Measurements from ENCODE around the gene CFAP74.

CFAP74 gene

DNA sequence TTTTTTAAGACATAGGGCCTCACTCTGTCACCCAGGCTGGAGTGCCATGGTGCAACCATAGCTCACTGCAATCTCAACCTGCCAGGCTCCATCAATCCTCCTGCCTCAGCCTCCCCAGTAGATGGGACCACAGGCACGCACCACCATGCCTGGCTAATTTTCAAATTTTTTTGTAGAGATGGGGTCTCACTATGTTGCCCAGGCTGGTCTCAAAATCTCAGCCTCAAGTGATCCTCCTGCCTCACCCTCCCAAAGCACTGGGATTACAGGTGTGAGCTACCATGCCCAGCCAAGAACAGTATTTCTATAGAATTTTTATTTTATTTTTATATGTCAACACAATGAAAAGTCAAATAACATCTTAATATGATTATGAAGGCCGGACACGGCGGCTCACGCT lies 123.6 kb downstream of the CFAP74 start:
- Histone ChIP-seq H3K9me3 (ENCODE audit: control insufficient read depth, insufficient read depth, low read length) (no peaks in the 10 kb centered on the region), H3K4me1 (ENCODE audit: insufficient read depth, low read length) (peaks cover 15% of the 10 kb centered on the region; the same call in 1 of the 2 replicates), H3K36me3 (ENCODE audit: insufficient read depth, low read length) (peaks cover 13% of the 10 kb centered on the region), H3K9ac (ENCODE audit: low read depth, low read length) (no peak overlapping the region)

DNA sequence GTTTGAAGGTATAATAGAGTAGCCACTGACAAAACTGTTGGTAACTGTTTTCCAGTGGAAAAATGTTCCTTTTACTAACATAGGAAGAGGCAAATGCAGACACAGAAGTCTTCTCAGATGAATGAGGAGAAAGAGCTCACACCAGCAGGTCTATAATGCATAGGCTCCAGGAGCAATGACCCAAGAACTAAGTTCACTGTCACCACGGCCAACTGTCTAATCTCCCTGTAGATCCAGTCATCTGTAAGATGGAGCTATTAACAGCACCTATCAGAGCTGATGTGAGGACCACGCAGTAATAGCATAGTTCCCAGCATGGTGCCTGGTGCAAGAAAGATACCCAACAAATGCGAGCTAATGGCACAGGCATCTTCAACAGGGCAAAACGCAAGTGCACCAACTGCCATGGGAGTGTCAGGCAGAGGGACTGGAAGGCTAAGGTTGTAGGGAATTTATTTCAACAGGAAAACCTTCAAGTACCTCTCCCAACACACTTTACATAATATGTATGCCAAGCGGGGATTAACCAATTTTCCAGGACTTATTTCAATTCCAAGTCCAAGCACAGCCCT lies 125.6 kb downstream of the CFAP74 start:
- Histone ChIP-seq H3K36me3 (ENCODE audit: insufficient read depth, low read length) (peaks cover 17% of the 10 kb centered on the region), H3K4me1 (ENCODE audit: insufficient read depth, low read length) (0 out of 2 replicates have a peak, but pooled peaks cover 10% of the 10 kb centered on the region), H3K9me3 (ENCODE audit: control insufficient read depth, insufficient read depth, low read length) (no peaks in the 10 kb centered on the region), H3K9ac (ENCODE audit: low read depth, low read length) (no peak overlapping the region)

DNA sequence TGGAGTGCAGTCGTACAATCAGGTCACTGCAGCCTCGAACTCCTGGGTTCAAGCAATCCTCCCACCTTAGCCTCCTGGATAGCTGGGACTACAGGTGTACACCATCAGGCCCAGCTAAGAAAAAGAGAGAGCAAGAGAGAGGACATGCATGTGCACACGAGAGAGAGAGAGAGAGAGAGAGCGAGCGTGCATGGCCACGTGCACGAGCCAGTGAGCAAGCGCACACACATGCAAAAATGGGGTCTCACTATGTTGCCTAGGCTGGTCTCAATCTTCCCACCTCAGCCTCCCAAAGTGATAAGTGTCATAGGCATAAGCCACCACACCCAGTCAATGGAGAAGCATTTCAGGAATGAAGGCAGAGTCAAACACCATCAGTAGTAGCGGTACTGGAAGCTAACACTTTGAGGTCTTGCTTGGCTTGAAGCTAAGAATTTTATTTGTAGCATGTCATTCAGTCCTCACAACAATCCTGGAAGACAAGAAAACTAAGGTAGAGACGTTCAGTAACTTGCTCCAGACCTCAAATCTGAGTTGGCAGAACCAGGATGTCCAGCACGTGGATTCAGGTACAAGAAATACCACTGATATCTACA lies 127.2 kb downstream of the CFAP74 start:
- H3K9me3 ChIP-seq (ENCODE audit: control insufficient read depth, insufficient read depth, low read length), result no peaks in the 10 kb centered on the region
- H3K4me1 ChIP-seq (ENCODE audit: insufficient read depth, low read length), result 0 out of 2 replicates have a peak, but pooled peaks cover 7% of the 10 kb centered on the region
- peaks cover 19% of the 10 kb centered on the region for H3K36me3 ChIP-seq (ENCODE audit: insufficient read depth, low read length)

DNA sequence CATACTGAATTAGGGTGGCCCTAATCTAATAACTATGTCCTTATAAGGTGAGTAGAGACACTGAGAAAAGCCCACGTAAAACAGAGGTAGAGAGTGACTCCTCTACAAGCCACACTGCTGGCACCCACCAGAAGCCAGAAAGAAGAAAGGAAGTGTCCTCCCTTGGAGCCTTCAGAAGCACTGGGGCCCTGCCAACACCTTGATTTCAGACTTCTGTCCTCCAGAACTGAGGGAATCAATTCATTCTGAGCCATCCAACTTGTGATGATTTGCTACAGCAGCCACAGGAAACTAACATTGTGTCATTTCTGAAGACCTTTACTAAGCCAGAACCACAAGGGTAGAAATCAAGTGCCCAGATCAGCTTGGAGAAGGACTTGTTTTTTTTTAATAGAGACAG lies 127.7 kb downstream of the CFAP74 start:
- peaks cover 19% of the 10 kb centered on the region for H3K36me3 ChIP-seq (ENCODE audit: insufficient read depth, low read length)
- no peaks in the 10 kb centered on the region for H3K9me3 ChIP-seq (ENCODE audit: control insufficient read depth, insufficient read depth, low read length)
- 0 out of 2 replicates have a peak, but pooled peaks cover 2% of the 10 kb centered on the region for H3K4me1 ChIP-seq (ENCODE audit: insufficient read depth, low read length)
- H3K9ac ChIP-seq (ENCODE audit: low read depth, low read length), result no peak overlapping the region

More for the DNA sequence above, 127.2 kb downstream of the CFAP74 start:
- no peak overlapping the region for H3K9ac ChIP-seq (ENCODE audit: low read depth, low read length)

DNA sequence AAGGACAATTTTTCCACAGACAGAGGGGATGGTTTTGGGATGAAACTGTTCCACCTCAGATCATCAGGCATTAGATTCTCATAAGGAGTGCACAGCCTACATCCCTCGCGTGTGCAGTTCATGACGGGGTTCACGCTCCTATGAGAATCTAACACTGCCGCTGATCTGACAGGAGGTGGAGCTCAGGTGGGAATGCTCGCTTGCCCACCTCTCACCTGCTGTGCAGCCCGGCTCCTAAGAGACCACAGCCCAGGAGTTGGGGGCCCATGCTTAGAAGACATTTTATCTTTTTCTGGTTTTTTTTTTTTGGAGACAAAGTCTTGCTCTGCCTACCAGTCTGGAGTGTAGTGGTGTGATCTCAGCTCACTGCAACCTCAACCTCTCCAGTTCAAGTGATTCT lies 128.7 kb downstream of the CFAP74 start:
- peaks cover 19% of the 10 kb centered on the region for H3K36me3 ChIP-seq (ENCODE audit: insufficient read depth, low read length)

DNA sequence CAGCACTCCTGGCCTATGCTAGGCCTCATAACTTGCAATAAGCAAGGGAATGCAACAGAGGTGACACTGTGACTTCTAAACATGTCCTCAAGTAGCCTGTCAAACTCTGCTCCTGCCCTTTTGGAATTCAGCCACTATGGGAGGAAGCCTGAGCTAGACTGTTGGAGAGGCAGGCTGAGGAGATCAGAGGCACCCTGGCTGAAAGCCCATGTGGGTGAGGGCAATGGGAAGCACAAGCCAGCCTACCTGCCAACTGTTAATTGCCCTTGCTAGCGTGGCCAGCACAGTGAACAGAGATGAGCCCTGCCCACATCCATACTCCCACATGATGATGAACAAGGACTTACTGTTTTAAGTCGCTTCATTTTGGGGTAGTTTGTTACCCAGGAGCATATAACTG lies 130.4 kb downstream of the CFAP74 start:
- Histone ChIP-seq H3K9ac (ENCODE audit: low read depth, low read length) (no peak overlapping the region), H3K9me3 (ENCODE audit: control insufficient read depth, insufficient read depth, low read length) (no peaks in the 10 kb centered on the region), H3K4me1 (ENCODE audit: insufficient read depth, low read length) (no peaks in the 10 kb centered on the region), H3K36me3 (ENCODE audit: insufficient read depth, low read length) (peaks cover 19% of the 10 kb centered on the region)

More for the DNA sequence above, 128.7 kb downstream of the CFAP74 start:
- H3K9ac ChIP-seq (ENCODE audit: low read depth, low read length), result no peak overlapping the region
- H3K9me3 ChIP-seq (ENCODE audit: control insufficient read depth, insufficient read depth, low read length), result no peaks in the 10 kb centered on the region
- no peaks in the 10 kb centered on the region for H3K4me1 ChIP-seq (ENCODE audit: insufficient read depth, low read length)

DNA sequence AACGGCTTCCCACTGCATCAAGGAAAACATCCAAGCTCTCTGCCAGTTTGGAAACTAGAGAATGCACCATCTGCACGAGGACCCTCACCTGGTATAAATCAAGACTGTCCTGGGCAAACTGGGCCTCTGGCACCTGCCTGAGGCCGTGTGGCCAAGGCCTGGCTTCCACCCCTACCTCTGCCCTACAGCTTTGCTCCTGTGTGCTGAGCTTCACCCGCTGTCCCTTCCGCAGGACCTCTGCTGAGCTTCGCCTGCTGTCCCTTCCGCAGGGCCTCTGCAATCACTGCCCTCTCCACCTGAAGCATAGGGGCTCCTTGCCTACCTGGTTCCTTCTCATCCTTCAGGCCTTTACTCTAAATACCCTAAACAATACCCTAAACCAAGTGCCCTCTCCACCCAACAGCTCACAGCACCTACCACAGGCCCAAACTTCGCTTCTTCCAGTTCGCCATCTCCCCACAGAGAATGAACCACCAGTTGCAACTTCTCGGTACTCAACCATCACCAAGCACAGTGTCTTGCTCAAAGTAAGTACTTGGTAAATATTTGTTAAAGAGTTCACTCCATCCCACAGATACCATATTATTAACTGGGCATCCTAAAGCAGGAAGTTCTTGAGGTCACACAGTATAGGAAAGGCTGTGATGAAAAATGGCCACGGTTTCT lies 131.1 kb downstream of the CFAP74 start:
- Histone ChIP-seq H3K36me3 (ENCODE audit: insufficient read depth, low read length) (peaks cover 19% of the 10 kb centered on the region), H3K9me3 (ENCODE audit: control insufficient read depth, insufficient read depth, low read length) (no peaks in the 10 kb centered on the region), H3K9ac (ENCODE audit: low read depth, low read length) (no peak overlapping the region), H3K4me1 (ENCODE audit: insufficient read depth, low read length) (no peaks in the 10 kb centered on the region)

All from ES-I3 (cell line).